ENCODE data around the gene FCHO2.
"Not testable (repeated sequence)": the region's sequence is repeated elsewhere in the genome, so short reads cannot be mapped to it uniquely, and the experiment has no call there.

FCHO2 gene, protein sequence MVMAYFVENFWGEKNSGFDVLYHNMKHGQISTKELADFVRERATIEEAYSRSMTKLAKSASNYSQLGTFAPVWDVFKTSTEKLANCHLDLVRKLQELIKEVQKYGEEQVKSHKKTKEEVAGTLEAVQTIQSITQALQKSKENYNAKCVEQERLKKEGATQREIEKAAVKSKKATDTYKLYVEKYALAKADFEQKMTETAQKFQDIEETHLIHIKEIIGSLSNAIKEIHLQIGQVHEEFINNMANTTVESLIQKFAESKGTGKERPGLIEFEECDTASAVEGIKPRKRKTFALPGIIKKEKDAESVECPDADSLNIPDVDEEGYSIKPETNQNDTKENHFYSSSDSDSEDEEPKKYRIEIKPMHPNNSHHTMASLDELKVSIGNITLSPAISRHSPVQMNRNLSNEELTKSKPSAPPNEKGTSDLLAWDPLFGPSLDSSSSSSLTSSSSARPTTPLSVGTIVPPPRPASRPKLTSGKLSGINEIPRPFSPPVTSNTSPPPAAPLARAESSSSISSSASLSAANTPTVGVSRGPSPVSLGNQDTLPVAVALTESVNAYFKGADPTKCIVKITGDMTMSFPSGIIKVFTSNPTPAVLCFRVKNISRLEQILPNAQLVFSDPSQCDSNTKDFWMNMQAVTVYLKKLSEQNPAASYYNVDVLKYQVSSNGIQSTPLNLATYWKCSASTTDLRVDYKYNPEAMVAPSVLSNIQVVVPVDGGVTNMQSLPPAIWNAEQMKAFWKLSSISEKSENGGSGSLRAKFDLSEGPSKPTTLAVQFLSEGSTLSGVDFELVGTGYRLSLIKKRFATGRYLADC

DNA sequence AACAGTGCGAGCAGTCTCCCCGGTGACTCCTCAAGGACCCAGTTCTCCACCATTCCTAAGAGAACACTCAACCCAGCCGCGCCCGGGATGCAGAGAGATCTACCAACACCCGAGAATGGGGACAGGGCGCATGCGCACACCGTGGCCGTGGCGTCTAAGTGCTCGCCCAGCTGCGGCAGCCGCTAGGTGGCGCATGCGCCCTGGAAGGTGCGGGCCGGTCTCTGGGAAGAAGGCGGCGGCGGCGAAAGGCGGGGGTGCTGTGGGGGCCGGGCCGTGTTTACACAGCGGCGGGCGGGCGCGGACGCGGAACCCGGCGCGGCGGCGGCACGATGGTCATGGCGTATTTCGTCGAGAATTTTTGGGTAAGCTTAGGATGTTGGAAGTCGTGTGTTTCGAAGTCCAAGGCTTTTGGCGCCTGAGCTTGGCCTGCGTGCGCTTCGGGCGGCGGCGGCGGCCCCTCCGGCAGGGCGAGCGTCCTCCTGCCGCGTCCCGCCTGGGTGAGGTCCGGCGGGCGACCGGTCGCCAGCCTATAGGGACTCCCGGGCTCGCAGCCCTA, at the start of gene FCHO2:
Gene FCHO2 (plus strand): TSS at position 274 of the 556 bp plus-strand sequence. CDS start 56 bp downstream, at position 330.
- peak; percentile 87 for DNase-seq

DNA sequence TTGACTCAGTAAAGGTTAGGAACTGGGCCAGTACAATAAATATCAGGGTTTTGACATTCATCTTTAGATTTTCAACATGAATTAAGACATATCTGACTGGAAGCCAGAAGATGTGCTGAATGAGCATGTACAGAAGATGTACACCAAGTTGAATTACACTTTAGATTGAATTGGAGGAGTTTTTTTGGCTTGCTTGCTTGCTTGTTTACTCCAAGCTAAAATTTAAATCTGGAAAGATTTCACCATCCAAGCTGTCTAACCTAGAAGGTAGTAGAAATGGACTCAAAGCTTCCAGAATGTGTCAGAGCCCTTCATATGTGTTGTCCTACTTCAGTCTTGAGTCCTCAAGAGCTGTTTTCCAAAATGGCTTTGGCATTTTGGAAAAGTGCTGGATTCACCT, 49.0 kb upstream of the FCHO2 start:
- no peak for DNase-seq

- no peak for DNase-seq
Measured at GRCh38 chr5:72908664-72909063, 47.2 kb upstream of the FCHO2 start.

GRCh38 chr5:72917371-72917776, 38.5 kb upstream of the FCHO2 start:
- no peak for DNase-seq

GRCh38 chr5:72920690-72921502, 34.9 kb upstream of the FCHO2 start:
- DNase-seq, result no peak

- DNase-seq, result no peak
Measured at GRCh38 chr5:72921886-72922285, 34.0 kb upstream of the FCHO2 start.

GRCh38 chr5:72922422-72922821, 33.4 kb upstream of the FCHO2 start:
- no peak for DNase-seq

DNA sequence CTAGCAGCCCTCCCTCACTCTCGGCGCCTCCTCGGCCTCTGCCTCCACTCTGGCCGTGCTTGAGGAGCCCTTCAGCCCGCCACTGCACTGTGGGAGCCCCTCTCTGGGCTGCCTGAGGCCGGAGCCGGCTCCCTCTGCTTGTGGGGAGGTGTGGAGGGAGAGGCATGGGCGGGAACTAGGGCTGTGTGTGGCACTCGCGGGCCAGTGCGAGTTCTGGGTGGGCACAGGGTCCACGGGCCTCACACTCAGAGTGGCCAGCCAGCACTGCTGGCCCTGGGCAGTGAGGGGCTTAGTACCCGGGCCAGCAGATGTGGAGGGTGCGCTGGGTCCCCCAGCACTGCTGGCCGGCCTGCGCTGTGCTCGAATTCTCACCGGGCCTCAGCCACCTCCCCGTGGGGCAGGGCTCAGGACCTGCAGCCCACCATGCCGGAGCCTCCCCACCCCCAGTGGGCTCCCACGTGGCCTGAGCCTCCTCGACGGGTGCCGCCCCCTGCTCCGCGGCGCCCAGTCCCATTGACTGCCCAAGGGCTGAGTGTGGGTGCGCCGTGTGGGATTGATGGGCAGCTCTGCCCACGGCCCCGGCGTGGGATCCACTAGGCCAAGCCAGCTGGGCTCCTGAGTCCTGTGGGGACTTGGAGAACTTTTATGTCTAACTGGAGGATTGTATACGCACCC, 30.4 kb upstream of the FCHO2 start:
- no peak for DNase-seq

DNA sequence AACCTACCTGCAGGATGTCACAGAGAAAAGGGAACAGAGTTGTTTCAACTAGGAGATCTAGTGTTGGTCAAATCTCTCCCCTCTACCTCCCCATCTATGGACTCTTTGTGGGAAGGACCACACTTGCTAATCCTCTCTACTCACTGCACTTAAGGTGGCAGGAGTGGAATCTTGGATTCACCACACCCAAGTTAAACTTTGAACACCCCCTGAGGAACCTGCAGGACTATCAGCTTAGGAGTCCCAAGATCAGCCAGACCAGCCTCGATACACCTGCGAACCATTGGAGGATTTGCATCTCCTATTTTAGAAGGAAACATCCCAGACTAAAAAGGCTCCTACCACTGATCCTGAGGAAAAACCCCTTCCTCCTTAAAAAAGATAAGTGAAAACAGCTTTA, 23.2 kb upstream of the FCHO2 start:
- not testable (repeated sequence) for DNase-seq

- DNase-seq, result not testable (repeated sequence)
Measured at GRCh38 chr5:72934953-72935725, 20.7 kb upstream of the FCHO2 start.

- DNase-seq, result no peak
Measured at GRCh38 chr5:72936893-72937292, 18.9 kb upstream of the FCHO2 start.

- no peak for DNase-seq
Measured at GRCh38 chr5:72937517-72938061, 18.3 kb upstream of the FCHO2 start.

DNA sequence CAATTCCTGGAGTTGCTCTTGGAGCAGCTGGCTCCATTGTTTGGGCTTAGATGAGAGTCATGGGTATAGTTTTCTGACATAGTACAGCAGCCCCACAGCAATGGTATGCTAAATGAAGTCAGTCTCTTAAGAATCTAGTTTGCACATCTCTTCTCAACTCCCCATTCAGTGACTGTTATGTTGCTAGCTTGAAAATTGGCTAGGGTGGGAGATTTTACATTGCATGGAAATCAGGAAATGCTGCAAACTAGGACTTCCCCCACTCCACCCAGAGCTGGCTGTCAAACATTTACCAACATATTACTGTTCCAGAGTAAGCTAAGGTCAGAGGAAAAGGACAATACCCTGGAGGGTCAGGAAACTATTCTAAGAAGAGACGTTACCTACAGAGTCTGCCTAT, 17.6 kb upstream of the FCHO2 start:
- no peak for DNase-seq

- DNase-seq, result no peak
Measured at GRCh38 chr5:72940082-72940481, 15.8 kb upstream of the FCHO2 start.

DNA sequence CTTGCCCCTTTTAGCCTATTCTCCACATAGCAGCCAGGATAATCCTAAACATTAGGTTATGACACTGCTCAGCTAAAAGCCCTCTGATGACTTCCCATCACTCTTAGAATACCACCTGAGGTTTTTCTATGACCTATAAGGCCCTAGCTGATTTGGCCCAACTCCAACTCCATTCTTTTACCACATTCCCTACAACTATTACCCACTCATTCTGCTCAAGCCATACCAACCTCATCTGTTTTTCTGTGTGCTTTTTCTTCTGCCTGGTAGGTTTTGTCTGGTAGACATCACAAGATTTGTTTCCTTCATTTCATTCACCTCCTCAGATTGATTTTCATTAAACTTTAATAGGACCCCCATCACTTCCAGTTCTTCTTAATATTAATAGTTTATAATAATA, 12.5 kb upstream of the FCHO2 start:
- DNase-seq, result no peak

GRCh38 chr5:72947498-72947897, 8.3 kb upstream of the FCHO2 start:
- DNase-seq, result no peak

- DNase-seq, result no peak
Measured at GRCh38 chr5:72949481-72949880, 6.4 kb upstream of the FCHO2 start.

- no peak for DNase-seq
Measured at GRCh38 chr5:72951671-72952468, 4.0 kb upstream of the FCHO2 start.

GRCh38 chr5:72954389-72954788, 1.5 kb upstream of the FCHO2 start:
- DNase-seq, result no peak

DNA sequence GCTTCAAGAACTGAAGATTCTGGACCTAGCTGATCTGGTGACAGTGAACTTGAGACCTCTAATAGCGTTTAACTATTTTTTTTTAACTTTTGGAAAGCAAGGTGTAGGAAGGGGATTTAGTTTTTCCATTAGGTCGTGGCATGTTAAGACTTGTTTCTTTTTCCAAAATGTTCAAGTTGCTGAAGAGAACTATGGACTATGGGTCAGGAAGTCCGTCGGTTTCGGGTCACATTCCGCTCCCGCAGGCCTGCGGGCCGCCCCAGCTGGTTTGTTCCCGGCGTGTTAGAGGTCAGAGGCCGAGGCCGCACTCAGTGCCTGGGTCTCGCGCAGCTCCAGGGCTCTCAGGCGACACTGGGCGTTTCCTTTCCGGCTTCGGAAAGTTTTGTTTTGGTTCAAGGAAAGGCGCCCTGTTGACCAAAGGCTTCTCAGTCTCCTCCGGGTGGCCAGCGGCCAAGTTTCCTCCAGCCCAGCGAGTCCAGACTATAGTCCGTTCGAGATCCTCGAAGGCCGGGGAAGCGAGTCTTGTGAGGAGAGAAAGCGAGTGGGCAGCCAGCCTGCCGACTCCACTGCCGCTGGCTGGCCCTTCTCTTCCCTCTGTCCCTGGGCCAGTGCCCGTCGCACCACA, 586 bp upstream of the FCHO2 start:
- DNase-seq, result no peak
